HG03520 (cell line): Measurements from ENCODE around the gene NSUN7.
"Not testable (repeated sequence)": the region's sequence is repeated elsewhere in the genome, so short reads cannot be mapped to it uniquely, and the experiment has no call there.

Source experiments
- ATAC-seq: cut with Tn5 transposase; IDR thresholded peaks from one replicate; pipeline ENCODE4 v1.9.1; 2021; ENCODE audit warnings: mild to moderate bottlenecking, moderate library complexity; ENCODE audit not compliant: unreplicated experiment

The NSUN7 gene, protein sequence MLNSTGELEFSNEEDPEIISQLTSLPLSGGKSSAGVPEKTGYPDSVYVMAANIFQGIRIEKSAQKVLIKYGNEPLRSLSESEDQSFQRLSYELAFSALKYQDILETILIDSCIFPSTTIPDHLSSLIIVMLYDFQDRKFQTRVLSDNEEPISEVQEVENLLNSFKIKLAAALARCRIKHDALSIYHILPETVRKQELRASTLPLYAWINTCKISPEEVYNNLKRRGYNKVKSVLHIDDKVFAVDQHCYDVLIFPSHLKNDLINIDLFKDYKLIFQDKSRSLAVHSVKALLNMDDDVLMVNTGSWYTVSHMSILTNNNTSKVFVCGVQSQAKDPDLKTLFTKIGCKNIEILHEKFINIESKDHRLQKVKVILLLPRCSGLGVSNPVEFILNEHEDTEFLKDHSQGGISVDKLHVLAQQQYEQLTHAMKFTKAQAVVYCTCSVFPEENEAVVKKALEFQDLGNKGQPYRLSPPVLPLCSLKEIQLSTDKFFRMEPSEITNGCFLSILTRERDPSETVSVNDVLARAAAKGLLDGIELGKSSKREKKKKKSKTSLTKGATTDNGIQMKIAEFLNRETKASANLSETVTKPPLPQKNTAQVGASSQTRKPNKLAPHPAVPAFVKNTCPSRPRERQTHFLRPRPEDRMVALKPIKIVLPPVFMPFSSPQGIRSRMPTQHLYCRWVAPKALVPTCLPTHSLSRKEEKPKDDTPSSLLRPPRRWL

DNA sequence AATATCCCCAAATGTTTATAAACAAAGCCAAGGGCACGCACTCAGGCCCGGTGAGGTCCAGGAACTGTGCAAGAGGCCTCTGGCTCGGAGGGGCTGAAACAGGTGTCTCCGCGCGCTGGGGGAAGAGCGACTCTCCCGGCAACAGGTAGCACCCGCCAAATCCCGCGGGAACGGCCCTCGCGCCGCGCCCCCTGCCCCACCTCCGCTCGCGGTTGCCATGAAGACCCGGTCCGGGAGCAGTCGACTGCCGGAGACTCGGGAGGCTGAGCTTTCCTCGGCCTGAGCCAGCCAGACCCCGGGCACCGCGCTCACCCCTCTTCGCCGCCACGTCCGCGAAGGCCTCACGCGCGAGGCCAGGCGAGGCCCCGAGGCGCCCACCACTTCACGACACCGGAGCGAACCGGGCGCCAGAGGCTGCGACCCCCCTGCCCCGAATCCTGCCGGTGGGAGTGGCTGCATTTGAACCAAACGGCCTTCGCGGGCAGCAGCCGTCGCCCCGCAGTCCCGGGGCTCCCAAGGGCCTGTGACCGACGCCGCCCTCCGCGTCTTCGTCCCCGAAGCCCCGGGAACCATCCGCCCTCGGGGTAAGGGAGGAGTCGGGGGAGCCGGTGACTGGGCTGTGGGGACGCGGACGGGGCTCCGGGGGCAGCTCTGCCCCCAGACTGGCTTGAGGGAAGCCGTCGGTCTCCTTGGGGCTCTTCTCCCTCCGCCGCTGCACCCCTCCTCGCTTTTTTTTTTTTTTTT, at the start of gene NSUN7:
Gene NSUN7 (plus strand): TSS at position 239 of the 744 bp plus-strand sequence. CDS start 739 bp downstream, outside the sequence.
- no peak for ATAC-seq

DNA sequence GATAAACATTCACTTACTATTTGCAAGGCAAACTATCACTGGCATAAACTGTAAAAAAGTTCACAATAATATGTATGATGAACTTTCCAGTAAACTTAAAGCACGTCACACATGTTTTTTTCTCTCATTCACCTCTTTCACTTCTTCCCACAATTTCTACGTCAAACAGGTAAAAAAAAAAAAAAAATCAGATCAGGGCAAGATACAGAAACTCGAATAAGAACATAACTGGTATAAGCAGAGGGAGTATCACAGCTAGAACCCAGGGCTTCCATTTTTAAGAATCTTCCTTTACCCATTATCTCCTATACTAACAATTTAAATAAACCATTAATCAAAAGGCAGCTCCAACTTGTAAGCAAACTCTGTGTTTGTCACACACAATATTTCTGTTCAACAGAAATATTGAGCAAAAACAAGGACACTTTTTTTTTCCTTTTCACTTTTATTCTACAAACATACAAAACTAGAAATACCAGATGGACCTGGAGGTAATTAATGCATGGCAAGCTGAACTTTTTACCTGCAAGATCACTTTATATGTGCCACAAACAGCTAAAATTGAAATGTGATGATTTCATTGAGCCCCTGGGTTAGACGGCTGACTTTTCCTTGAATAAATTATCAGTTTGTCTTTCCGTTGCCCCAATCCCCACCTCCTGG, 47.5 kb upstream of the NSUN7 start:
- no peak for ATAC-seq

DNA sequence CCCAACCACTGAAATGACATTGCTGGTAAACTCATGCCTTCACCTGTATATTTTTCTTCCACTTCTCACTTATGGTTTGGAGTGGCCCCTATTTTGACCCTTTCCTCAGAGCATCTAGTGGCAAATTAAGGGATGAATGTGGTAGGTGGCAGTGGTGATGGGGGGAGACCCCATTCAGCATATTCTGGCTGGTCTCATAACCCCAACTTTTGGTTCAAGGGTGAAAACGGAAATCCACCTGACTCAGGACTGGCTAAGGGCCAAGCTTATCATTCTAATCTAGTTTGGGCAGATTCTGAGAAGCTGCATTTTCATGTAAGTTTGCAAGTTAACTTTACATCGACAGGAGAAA, 47.0 kb upstream of the NSUN7 start:
- ATAC-seq, result no peak

DNA sequence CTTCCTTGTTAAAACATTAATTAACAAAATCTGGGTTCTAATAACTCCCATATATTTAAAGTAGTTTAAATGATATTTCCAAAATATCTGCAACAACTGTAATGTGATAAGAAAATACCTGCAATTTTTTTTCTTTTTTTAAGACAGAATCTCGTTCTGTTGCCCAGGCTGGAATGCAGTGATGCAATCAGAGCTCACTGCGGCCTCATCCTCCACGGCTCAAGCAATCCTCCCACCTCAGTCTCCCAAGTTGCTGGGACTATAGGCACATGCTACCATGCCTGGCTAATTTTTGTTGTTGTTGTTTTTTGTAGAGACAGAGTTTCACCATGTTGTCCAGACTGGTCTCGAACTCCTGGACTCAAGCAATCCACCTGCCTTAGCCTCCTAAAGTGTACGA, 45.7 kb upstream of the NSUN7 start:
- ATAC-seq, result no peak

DNA sequence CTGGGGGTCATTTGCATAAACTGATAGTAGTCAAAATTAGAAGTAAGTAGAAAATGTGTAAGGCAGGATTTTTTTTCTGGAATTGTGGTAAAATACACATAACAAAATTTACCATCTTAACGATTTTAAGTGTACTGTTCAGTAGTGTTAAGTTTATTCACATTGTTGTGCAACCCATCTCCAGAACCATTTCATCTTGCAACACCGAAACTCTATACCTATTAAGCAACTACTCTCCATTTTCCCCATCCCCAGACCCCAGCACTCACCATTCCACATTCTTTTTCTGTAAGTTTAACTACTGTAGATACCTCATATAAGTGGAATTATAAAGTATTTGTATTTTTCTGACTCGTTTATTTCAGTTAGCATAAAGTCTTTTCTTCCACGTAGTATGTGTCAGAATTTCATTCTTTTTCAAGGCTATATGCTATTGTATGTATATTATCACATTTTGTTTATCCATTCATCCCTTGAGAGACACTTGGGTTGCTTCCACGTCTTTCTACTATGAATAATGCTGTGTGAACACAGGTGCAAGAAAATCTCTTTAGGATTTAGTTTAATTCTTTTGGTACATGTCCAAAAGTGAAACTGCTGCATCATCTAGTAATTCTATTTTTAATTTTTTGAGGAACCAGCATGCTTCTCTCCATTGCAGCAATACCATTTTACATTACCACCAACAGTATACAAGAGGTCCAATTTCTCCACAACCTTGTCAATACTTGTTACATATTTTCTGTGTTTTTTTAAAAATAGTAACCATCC, 39.1 kb upstream of the NSUN7 start:
- no peak for ATAC-seq

DNA sequence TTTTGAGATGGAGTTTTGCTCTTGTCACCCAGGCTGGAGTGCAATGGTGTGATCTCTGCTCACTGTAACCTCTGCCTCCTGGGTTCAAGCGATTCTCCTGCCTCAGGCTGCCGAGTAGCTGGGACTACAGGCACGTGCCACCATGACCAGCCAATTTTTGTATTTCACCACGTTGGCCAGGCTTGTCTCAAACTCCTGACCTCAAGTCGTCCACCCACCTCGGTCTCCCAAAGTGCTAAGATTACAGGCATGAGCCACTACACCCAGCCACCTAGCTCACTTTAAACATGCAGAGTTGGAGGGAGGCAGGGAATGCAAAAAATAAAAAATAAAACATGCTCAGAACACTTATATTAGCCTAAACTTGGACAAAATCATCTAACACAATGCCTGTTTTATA, 36.8 kb upstream of the NSUN7 start:
- not testable (repeated sequence) for ATAC-seq

DNA sequence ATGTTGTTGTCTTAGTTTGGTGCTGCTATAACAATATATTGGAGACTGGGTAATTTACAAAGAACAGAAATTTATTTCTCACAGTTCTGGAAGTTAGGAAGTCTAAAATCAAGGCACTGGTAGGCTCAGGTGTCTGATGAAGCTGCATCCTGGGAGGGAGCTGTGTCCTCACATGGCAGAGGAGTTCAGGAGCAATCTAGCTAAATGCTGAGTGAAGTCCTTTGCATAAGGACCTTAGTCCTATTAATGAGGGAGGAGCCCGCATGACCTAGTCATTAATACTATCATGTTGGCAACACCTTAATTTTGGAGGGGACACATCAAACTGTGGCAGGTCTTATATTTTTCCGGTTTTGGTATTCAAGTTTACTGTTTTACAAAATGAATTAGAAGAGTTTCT, 36.0 kb upstream of the NSUN7 start:
- no peak for ATAC-seq

DNA sequence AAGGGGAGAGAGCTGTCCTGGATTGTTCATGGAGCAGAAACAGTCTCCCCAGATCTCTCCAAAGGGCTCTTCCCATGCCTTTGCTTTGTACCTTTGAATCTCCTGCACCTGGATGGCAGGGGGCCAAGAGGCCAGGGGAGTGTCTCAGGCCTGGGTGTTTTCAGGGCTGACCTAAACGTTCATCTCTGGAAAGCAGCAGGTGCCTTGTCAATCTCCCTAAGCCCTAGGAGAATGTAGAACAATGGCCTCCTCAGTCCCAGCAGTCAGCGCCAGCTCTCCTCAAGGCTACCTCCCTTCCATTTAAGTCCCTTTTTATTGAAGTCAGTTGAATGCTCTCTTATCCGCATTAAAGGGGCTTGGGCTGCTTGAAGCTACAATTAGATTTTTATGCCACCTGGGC, 31.2 kb upstream of the NSUN7 start:
- ATAC-seq, result no peak

DNA sequence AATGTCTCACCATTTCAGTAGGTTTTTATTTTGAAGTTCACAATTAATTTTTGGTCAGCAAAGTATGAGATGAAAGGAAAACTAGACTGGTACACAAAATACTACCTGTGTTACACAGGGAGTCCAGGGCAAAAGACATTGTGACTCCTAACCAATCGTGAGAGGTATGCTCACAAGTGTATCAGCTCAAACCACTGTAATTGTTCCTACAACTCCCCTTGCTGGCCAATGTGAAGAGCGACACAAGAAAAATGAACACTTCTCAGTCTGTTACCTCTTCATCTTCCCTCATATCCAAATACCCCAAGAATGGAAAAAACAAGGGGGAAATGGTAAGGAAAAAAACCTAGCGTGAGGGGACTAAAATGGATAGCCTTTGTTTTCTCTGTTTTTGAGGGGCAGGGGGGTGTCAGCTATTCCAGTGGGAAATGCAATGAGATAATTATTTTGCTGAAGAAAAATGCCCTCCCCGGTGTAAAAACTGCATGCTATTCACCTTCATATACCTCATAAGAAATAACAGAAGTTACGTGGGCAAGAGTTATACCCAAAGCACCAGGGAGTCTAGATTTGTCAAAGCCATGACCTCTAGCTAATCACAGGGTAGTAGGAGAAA, 30.6 kb upstream of the NSUN7 start:
- ATAC-seq, result peak; percentile 60

DNA sequence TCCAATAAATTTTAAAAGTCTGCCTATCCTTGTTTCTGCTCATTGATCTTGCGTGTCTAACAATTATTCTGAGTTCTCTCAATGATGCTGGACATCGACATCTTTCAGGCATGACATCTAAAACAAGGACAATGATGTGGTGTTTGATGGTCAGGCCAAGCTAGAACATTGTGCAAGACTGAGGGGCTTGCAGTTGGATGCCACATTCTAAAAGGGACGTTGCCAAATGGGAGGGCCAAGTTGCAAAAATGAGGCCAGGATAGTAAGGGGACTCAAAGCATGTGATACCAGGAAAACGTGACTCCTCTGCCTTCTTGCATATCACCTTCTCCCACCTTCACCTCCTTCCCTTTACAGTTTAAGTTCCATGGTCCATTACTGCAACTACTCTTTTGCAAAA, 29.4 kb upstream of the NSUN7 start:
- ATAC-seq, result no peak

DNA sequence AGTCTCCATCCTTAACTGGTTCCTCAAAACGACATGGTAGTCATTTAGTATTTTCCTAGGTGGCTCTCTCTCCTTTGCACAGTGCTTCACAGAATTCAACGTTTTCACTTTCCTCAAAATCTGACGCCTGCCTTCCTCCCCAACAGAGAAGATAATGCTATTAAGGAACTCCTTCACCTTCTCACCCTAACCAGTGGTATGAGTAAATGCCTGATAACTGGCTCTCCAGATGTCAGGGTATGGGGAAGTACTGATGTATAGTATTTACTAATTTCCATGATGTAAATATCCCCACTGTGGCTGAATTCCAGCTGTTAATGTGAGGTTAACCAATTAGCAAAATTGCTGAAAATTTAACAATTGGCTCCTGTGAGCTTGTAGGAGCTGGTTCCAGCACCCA, 28.8 kb upstream of the NSUN7 start:
- ATAC-seq, result no peak

DNA sequence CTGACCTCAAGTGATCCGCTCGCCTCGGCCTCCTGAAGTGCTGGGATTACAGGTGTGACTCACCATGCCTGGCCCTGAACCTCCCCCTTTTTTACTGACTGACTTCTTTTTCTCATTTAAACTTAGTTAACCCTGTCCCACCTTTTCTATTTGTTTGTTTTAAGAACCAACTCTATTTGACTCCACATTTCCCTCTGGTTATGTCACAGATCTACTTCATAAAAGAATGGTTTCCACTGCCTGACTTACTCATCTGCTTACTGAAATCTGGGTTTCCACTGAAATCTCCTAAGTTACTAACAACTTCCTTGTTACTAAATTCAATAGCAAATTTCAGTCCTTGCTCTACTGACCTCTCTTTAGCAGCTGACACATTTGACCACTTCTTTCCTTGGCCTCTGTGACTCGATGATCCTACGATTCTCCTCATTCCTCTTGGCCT, 28.0 kb upstream of the NSUN7 start:
- no peak for ATAC-seq

DNA sequence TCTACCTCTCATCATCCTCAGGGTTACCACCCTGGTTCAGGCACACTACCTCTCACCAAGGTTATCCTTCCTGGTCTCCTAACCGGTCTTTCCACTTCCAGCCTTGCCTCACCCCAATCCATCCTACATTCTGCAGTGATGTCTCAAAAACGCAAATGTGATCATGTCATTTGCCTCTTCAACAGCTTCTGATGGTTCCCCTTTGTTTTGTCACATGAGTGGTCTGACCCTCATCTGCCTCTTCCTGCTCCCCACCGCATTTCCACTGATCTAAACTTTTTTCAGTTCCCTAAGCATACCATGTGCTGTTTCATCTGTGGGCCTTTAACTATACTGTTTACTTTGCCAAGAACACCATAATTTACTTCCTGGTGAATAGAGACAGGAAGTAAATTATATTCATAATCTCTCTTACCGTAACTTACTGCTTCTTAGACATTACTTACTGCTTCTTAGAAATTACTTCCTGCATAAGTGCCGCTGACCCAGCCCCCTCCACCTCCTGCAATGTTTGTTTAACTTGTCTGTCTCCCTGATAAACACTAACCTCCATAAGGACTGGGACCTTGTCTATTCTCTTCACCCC, 27.1 kb upstream of the NSUN7 start:
- peak; percentile 57 for ATAC-seq

DNA sequence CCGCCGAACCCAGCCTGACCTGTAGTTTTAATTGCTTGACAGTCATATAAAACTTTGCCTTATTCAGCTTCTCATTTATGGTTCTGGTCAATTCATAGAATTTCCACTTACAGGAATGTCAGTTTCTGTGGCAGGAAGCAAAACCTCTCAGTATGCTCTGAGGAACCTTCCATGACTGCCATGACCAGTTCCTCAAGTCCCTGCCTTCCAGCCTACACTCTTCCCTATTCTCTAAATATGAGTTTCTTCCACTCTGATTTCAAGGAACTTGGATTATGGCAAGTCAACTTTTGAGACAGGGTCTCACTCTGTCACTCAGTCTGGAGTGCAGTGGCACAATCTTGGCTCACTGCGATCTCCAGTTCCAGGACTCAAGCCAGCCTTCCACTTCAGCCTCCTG, 26.0 kb upstream of the NSUN7 start:
- no peak for ATAC-seq

DNA sequence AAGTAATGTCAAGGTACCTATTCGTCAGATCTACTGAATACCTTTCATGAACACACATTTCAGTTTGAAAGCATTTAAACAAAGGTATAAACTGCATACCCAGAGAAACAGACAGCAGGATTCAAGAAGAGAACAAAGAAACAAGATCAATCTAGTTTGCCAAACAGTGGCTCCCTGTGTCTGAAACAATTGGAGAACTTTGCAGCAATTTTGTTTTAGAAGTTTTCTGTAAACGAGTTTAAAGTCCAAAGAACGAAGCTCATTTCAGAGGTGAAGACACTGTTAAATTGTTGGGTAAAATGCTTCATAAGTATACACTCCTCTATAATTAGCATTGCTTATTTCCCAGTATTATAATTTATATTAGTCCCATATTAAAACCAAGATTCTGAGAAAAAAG, 21.4 kb upstream of the NSUN7 start:
- ATAC-seq, result no peak

DNA sequence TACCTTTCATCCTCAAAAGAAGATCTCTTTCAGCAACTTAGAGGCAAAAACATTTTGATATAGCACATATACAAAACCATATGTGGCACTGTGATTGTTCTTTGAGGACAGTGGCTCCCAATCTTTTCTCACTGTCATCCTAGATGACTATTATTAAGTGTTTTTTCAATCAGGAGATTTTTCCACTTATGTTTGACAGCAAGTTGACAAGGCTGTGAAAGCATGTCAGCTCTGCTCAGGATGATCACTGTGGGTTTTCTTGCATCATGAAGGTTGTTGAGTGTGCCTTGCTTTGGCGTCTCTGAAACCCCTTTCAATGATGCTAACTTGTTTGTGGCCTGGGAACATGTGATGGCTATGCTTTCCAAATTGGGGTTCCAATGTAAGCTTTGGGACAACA, 20.2 kb upstream of the NSUN7 start:
- ATAC-seq, result no peak

DNA sequence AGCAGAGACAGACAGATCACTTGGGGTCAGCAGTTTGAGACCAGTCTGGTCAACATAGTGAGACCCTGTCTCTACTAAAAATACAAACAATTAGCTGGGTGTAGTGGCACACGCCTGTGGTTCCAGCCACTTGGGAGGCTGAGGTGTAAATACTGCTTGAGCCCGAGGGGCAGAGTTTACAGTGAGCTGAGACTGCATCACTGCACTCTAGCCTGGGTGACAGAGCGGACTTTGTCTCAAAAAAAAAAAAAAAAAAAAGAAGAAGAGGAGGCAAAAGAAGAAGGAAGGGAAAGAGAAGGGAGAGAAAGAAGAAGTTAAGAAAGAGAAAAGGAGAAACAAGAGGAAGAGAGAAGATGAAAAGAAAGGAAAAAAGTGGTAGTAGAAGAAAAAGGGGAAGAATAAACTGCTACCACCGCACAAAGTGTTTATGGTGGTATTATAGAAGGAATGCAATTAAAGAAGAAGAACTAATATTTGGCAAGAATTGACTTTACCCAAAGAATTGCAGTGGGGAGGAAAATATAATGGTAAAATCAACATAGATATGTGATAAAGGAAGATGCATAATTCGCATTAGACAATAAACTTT, 19.6 kb upstream of the NSUN7 start:
- ATAC-seq, result no peak

DNA sequence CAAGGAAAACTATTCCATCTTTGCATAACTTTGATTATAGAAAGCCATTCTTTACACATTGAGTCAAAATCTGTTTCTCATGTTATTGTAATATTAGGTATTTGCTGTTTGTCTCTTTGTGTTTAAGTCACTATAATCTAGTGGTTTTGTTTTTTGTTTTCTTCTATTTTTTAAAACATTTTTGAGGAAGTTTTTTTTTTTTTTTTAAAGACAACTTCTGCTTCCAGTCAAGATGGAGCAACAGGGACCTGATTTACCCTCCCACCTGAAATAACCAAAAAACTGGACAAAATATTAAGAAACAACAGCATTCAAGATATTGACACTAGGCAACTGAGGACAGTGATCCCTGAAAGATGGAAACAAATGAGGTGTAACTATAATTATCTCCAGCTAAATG, 18.4 kb upstream of the NSUN7 start:
- ATAC-seq, result no peak

DNA sequence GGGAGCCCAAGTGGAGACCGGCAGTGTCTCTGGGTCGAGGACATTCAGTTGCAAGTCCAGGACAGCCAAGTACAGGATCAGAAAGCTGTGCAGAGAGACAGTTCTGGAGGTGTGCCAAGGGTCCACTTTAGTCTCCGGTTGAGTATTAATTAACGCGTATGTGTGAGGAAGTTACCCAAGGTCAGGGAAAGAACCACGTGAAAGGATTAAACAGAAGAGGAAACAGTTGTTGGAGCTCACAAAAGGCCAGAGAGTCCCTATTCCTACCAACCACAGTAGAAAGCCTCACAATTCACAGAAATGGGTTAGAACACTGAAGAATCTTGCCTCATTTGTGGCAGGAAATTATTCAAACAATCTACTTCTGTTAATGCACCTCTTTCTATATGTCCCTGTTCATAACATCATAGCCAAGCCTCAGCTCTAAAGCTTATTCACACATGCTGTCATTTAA, 17.9 kb upstream of the NSUN7 start:
- no peak for ATAC-seq
